Measurements from ENCODE around the gene ARHGEF37.
"Not testable (repeated sequence)": the region's sequence is repeated elsewhere in the genome, so short reads cannot be mapped to it uniquely, and the experiment has no call there.

ARHGEF37 gene, protein sequence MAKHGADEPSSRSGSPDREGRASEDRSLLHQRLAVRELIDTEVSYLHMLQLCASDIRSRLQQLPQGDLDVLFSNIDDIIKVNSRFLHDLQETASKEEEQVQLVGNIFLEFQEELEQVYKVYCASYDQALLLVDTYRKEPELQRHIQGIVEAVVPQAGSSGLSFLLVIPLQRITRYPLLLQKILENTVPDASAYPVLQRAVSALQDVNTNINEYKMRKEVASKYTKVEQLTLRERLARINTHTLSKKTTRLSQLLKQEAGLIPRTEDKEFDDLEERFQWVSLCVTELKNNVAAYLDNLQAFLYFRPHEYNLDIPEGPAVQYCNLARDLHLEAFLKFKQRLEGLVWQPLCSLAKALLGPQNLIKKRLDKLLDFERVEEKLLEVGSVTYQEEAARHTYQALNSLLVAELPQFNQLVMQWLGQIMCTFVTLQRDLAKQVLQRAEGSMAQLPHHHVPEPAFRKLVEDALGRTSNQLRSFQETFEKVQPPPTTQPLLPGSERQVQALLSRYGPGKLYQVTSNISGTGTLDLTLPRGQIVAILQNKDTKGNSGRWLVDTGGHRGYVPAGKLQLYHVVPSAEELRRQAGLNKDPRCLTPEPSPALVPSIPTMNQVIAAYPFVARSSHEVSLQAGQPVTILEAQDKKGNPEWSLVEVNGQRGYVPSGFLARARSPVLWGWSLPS

DNA sequence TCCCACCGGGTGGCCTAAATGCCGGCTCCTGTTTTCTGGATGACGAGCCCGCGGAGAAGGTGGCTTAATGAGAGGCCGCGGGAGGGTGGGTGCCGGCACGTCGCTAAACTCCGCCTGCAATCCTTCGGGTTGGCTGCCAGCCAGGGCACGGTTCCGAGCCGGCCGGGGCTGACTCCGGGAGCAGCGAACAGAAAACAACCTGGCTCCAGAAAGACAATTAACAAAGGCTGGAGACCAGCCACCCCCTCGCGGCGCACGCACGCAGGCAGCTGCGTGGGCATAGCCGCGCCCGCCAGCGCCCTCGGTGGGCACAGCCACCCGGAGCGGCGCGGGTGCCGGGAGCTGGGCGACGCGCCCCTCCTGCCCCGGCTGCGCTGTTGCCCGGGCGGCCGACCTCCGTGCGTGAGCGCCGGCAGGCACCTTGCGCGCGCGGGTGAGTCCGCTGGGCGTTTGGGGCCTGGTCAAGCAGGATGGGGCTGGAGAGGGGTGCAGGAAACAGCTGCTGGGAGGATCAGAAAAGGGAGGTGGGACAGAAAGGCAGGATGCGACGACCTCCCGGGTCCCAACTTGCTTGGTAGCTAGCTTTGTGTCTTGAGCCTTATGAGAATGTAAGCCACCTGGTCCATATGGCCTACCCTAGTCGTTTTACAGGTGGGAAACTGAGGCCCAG is at the start of gene ARHGEF37:
ARHGEF37 (plus strand) TSS at position 307 of the 670 bp plus-strand sequence. CDS start 16,272 bp downstream, outside the sequence.
- peak; percentile 21 for DNase-seq (ENCODE audit: low read depth)

DNA sequence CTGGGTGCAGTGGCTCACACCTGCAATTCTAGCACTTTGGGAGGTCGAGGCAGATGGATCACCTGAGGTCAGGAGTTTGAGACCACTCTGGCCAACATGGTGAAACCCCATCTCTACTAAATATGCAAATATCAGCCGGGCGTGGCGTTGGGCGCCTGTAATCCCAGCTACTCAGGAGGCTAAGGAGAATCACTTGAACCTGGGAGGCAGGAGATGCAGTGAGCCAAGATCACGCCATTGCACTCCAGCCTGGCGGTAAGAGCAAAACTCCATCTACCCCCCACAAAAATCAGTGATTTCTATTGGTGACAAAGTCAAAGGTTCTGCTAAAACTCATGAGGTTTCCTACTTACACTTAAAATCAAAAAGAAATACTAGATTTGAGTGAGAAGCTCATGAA is 48.9 kb upstream of the ARHGEF37 start:
- DNase-seq (ENCODE audit: low read depth), result no peak

DNA sequence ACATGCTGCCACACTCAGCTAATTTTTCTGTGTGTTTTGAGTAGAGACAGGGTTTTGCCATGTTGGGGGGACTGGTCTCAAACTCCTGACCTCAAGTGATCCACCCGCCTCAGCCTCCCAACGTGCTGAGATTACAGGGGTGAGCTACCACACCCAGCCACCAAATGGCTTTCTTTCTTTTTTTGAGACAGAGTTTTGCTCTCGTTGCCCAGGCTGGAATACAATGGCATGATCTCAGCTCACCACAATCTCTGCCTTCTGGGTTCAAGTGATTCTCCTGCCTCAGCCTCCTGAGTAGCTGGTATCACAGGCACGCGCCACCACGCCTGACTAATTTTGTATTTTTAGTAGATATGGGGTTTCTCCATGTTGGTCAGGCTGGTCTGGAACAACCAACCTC is 45.5 kb upstream of the ARHGEF37 start:
- DNase-seq (ENCODE audit: low read depth), result not testable (repeated sequence)

DNA sequence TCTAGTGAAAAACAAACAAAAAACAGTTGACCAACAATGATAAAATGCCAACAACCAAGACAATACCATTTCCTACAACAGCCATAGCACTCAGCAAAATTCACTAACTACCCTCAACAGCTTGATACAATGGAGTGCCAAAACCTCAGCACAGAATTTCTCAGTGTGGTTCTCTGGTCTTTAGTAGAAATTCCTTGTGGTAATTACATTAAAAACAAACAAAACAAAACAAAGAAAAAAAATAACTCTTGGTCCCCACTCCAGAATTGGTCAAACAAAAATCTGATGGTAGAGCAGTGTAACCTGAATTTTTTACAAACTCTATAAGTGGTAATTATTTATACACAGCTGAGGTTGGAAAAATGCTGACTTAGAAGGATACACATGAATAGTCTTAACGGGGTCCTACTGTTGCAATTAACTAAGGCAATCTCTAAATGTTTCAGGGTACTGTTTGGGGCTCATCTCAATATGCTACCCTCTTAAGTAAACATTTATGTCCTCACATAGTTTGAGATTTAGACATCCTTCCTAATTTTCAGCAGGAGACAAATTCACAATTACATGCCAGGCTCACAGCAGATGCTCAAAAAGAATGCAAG is 43.8 kb upstream of the ARHGEF37 start:
- DNase-seq (ENCODE audit: low read depth), result no peak

DNA sequence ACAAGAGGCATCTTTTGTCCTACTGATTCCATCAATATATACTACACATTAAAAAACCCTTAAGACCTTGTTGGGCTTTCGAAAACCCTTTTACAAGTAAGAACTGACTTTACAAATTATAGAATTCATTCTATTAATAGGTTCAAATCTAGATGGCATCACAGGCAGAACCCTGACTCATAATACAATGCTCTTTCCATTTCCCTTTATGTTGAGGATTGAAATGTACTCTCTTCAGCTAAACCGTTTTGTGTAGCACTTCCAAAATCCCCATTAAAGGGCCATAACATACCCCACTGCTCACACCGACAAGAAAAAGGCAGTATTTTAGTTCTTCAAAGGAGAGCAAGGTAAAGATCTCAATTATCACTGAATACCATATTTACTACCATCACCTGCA is 41.2 kb upstream of the ARHGEF37 start:
- DNase-seq (ENCODE audit: low read depth), result no peak

DNA sequence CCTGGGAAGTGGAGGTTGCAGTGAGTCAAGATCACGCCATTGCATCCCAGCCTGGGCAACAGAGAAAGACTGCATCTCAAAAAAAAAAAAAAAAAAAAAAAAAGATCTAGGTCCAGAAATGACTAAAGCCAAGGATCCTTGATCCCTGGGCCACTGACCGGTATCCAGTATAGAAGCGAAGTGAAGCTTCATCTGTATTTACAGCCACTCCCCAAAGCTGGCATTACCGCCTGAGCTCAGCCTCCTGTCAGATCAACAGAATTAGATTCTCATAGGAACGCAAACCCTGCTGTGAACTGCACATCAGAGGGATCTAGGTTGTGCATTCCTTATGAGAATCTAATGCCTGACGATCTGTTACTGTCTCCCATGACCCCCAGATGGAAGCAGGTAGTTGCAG is 39.4 kb upstream of the ARHGEF37 start:
- no peak for DNase-seq (ENCODE audit: low read depth)

DNA sequence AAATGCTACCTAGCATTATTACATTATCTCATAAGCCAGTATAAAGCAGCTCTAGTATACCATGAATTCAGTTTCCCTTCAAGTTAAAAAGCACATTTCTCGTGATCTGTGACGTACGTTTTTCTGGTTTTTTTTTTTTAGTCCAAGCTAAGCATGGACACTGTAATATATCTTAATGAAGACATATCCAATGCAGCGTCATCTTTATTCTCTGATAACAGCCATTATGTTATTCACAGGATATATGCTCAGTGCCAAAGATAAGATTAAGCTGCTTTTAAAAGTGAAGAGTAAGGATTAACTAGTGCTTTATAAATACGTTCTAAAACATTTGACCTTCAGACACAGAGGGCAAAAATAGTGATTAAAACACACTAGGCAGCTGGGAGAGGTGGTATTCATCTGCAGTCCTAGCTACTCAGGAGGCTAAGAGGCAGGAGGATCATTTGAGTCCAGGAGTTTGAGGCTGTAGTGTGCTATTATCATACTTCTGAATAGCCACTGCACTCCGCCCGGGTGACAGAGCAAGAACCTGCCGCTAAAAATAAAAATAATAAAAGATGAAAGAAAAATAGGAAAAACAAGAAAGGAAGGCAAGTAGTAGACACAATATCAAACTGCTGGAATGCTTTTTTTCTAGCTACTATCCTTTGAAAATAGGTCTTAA is 37.8 kb upstream of the ARHGEF37 start:
- no peak for DNase-seq (ENCODE audit: low read depth)

DNA sequence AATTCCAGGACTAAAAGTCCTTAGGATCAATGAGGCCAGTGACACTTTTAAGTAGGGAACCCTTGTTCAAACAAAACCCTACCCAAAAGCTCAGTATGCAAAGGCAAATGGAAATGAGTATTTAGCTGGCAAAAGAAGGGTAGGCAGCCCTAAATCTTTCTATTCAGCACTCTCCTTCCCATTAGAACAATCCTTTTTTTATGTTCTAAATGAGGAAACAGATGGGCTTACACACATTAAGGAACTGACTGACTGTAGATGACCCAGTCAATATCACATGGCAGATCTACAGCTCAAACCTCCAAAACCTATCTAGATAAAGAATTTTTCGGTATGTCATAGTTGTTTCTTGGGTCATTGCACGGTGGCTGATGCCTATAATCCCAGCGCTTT is 37.3 kb upstream of the ARHGEF37 start:
- no peak for DNase-seq (ENCODE audit: low read depth)

DNA sequence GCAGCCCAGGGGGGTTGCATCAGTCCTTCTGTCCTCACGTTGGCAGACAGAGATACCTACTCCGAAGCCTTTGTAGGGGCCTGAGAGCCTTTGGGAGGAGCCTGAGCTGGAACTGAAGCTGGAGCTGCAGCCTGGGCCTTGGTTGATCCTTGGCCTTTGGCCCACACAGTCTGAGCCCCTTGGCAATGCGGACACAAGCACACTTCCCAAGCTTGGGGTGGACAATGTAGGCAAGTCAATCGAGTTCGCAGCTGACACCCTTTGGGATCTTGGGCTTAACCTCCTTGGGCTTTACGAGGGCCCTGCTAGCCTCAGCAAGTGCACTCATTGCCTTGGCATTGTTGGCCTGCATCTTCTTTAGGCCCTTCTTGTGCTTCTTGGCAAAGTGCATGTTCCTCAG is 36.0 kb upstream of the ARHGEF37 start:
- DNase-seq (ENCODE audit: low read depth), result no peak

DNA sequence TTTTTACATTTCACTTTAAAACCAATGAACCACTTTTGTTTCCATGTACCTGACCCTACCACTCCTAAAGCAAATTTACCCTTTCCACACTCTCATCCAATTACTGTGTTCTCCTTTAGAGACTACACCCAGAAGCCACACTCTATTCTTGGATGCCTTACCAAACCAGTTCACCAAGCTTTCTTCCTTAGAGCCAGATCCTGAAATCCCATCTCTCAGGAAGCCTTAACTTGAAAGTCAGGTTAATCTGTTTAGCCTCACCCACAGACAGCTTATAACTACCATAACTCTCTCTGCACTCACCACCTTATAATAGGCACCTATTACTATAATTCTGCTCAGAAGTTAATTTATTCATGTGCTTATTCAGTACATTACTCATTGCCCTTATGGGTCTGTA is 34.3 kb upstream of the ARHGEF37 start:
- DNase-seq (ENCODE audit: low read depth), result no peak

DNA sequence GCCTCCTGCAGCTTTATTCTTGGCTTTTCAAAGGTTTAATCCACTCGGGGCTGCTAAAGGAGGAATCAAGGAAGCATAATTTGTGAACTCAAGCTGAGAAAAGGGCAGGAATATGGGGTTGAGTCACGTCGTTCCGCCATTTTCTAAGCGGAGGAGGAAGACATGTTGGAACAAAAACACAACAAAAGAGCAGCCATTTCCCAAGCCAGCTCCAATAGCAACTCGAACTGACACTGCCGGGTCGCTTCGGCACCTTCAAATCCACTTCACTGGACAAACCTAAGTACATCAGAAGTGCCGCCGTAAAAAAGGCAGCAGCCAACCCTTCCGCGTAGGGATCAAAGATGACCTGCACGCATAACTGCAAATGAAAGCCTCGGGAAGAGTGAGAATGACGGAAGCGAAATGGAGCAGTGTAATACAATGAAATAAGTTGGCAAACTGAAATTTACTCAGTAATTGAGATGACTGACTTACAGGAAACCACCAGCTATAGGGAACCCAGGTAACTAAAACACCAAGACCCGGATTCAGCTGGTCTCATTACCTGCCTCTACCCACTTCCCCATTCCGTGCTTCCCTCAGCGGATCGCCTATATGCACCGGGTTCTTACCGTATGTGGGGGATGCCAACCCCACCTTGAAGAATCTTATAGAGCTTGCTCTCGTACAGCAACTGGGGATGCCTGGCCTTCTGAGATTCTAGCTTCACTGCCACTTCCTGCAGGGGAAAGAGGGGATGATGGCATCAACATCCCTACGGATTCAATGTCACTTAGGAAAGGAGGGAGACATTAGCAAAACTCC is 31.6 kb upstream of the ARHGEF37 start:
- no peak for DNase-seq (ENCODE audit: low read depth)

DNA sequence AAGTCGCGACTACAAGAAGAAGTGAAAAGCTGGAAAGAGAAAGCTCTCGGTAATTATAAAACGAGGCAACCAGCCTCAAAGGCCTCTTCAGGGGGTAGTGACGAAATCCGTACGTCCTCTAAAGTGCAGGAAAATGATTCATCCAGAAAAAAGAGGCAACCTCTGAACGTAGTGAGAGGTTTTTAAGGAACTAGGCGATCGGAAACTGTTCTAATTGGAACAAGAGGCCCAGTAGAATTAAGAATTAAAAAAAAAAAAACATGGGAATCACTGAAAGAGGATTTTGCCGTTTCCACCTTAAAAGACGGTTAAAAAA is 31.1 kb upstream of the ARHGEF37 start:
- DNase-seq (ENCODE audit: low read depth), result no peak

DNA sequence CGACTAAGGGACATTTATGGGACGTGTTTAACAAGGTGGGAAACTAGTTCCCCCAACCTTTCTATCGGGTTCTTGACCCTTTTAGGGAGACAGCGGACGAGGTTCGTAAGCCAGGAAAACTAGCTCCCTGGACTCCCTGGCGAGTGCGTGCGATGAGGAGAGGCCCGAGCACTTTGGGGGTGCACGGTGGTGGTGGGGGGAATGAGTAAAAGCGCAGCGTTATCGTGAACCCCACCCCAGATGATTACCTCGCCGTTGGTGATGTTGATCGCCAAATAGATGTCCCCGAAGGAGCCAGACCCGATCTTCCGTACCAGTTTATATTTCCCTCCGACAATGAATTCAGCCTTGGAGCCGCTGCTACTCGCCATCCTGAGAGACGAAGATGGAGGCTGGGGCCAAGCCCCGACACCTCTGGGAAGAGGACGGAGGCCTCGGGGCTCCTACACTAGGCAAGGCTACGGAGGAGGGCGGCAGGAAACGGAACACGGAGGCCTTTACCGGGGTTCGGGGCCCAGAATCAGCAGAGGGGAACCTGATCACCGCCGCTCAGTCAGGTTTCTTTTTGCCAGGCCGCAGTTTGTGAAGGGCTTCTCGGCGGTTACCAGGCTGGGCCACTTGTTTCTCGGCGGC is 30.6 kb upstream of the ARHGEF37 start:
- DNase-seq (ENCODE audit: low read depth), result no peak

DNA sequence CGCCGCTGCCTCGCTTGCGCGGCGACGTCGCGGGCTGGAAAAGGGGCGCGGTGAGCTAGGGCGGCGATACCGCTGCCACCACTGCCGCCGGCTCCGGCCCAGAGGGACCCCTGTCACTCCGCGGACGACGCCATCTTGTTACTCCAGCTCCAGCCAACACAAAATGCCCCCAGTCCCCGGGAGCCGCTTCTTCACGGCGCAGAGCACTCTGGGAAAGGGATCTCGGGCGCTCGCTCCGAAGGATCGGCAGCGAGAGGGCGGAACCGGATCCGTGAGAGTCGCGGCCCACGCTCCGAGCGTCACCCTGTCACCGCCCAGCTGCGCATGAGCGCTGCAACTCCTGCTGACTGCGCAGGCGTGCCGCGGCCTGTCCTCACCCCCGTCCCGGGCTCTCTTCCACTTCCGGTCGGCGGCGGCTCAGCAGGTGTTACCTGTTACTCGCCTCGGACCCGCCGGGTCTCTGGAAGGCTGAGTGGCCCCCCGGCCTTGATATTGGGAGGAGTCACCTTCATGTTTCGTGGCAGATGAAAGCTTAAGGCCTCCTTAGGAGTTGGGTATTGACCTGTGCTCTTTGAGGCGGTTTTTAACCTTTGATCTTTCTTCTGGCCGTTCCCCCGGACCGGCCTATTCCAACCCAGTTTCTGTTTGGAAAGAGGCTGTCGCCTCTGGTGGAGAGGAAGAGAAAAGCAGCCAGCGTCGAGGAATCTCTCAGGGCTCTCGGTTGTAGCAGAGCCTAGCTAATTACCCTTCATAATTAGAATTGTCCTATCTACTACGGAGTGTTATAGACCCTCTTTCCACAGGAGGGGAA is 29.9 kb upstream of the ARHGEF37 start, which contains the start of gene CSNK1A1:
CSNK1A1 (minus strand) TSS at position 213 of the 811 bp plus-strand sequence. CDS start 475 bp downstream, outside the sequence.
- peak; percentile 98 for DNase-seq (ENCODE audit: low read depth)

DNA sequence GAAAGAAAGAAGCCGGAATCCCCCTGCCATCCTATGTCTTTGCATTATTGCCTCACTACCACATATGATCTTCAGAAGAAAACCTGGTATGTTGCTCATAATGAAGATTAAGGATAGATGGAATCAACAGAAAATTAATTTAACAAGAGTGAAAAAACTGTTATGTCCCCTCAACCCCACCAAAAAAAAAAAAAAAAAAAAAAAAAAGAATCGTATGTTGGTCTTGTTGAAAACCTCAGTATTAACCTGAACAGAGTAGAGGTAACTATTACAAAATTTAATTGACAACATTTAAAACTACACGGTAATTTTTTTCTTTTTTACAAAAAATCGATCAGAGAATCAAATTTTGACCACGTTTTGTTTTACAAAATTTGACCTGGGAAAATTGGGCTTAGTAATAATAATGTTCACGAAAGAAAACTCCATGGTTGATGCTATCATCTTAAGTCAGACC is 29.2 kb upstream of the ARHGEF37 start:
- DNase-seq (ENCODE audit: low read depth), result no peak

DNA sequence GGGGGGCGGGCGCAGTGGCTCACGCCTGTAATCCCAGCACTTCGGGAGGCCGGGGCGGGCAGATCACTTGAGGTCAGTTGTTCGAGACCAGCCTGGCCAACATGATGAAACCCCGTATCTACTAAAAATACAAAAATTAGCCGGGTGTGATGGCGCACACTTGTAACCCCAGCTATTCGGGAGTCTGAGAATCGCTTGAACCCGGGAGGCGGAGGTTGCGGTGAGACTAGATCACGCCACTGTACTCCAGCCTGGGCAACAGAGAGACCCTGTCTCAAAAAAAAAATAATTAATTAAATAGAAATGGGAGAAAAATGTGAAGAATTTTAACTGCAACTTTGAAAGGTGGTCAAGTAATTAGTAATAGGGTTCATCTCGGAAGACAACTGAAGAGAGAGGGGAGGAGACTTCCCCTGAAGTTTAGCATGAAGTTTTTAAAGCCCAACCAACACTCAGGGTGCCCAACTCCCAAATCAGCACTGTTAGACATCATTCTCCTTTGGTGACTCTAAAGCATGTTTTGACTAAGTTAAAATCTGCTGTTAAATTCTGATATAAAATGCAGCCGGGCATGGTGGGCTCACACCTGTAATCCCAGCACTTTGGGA is 28.6 kb upstream of the ARHGEF37 start:
- DNase-seq (ENCODE audit: low read depth), result no peak

DNA sequence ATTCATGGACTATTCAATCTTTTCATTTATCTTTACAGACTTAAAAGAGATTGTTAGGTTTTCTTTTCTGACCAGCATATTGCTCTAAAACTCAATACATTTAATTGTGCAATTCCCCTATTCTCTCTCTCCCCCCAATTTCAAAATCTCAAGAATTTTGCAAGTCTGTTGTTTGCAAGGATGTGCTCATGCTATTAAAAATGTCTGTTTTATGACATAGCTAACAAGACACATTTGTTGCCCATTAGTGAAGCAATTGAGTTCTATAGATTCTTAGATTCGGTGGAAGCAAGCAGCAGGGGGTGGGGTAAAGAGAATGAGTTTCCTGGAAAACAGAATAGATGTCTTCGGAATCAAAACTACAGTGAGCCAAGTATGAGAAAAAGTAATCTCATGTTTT is 21.6 kb upstream of the ARHGEF37 start:
- no peak for DNase-seq (ENCODE audit: low read depth)

DNA sequence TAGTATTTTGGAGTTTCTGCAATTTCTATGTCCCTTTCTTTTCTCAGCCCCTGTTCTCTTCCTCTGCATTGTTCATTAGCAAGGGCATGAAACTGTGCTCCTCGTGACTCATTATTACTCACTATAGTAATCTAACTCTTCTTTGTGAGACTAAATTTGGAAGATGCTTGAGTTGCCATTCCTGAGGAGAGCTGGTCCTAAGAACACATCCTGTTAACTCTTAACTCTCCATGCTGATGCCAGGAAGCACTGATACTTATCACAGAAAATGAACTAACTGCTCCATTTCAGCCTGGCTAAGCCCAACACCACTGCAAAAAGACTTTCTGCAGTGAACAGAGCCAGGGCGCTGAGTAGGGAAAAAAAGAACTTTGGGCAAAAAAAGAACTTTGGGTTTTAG is 19.4 kb upstream of the ARHGEF37 start:
- DNase-seq (ENCODE audit: low read depth), result no peak

DNA sequence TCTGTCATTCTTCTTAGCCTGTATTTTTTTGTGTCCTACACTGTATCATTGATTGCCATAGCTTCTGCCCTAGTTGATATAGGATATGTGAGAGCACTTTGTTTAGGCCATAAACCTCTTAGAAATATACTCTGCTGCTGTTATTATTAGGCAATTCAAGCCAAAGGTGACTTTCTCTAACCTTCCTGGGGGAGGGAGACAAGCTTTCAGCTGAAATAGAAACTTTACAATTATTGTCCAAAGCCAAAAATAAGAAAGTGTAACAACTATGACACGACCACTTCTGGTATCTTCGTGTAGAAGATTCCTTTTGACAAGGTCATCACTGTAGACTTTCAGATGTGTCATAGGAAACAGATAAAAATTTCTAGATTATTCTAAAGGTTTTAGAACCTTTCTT is 17.8 kb upstream of the ARHGEF37 start:
- DNase-seq (ENCODE audit: low read depth), result no peak

Data from stimulated activated CD4-positive, alpha-beta T cell treated with anti-CD3 and anti-CD28 coated beads, Interleukin-2, amount 100 ng/mL, for 4 hours (primary cell).